ENCODE measurements around the gene EPAS1. TPM values are rescaled to one million over a fixed set of nuclear protein-coding genes. Genes with fewer than 3 reads are reported as not detected.

Gene EPAS1
- total and polyA plus RNA-seq, 4 donors, result 213 to 954 (median 403) TPM

DNA sequence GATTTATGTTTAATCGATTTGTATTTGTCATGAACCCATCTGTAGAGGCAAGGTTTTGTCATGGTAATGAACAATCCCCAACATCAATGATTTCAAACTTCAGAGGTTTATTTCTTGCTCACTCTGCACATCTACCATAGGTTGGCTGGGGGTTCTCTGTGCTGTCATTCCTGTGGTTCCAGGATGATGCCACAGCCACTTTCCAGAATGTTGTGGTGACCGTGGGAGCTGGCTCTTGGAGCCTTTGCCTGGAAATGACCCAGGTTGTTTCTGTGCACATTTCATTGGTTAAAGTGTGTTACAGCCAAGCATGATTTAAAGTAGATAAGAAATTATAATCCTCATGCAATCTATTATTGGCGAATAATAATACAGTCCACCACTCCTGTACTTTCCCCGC lies 28.2 kb upstream of the EPAS1 start:
- Histone ChIP-seq H3K36me3 (ENCODE audit: control insufficient read depth in 1 of 2, insufficient read depth in 2 of 2, low read length in 1 of 2) (no peaks in the 10 kb centered on the region), H3K4me1 (ENCODE audit: control insufficient read depth in 1 of 2, insufficient read depth in 2 of 2, low read length in 2 of 2) (no peaks in the 10 kb centered on the region), H3K4me3 (ENCODE audit: low read length in 2 of 2) (no peak overlapping the region), H3K27ac (ENCODE audit: low read depth in 1 of 2, low read length in 2 of 2) (no peak overlapping the region), H3K9me3 (ENCODE audit: control insufficient read depth, low read length) (no peaks in the 10 kb centered on the region), H3K27me3 (ENCODE audit: control insufficient read depth in 1 of 2, insufficient read depth in 2 of 2, low read length in 1 of 2) (no peaks in the 10 kb centered on the region)
- WGBS, 2 donors, result 57 to 63% methylated on average over 4 of the region's 4 CpGs
- no peak for DNase-seq
- no peak for ATAC-seq (ENCODE audit: low FRiP score)
- intact Hi-C loops (cut with DNase I), result no loop called here

DNA sequence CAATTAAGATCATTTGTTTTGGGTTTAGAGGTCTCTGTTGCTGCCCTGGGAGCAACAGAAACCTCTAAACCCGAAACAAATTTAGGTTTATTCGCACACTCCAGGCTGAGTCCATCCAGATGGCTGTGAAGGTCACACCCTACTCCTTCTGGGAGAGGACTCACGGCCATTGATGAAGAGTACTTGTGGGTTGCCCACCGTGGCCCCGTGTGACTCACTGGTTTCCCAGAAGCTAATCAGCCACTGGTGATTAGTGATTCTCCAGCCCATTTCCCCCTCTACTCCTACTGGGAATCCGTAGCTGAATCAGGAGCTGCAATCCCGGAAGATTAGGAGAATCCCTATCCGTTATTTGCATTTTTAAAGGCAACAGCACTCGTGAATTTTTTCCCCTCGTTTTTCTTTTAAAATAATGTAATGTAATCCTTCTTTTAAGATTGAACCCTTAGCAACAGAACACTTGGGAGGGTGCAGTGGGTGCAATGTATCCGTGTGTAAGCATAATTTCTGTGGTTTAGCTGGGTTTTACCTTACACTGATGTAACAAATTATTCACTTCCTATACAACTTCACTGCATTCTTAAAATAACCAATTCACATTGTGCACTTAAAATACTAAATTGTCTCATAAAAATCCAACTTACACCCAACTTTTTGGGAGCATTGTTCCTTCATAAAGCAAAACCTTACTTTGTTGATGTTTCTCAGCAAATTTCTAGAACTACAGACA lies 27.5 kb upstream of the EPAS1 start:
- H3K9me3 ChIP-seq (ENCODE audit: control insufficient read depth, low read length), result no peaks in the 10 kb centered on the region
- ATAC-seq (ENCODE audit: low FRiP score), result no peak
- no peak for DNase-seq
- intact Hi-C loops (cut with DNase I), result no loop called here
- H3K27ac ChIP-seq (ENCODE audit: low read depth in 1 of 2, low read length in 2 of 2), result no peak overlapping the region
- H3K4me1 ChIP-seq (ENCODE audit: control insufficient read depth in 1 of 2, insufficient read depth in 2 of 2, low read length in 2 of 2), result no peaks in the 10 kb centered on the region
- no peaks in the 10 kb centered on the region for H3K36me3 ChIP-seq (ENCODE audit: control insufficient read depth in 1 of 2, insufficient read depth in 2 of 2, low read length in 1 of 2)
- WGBS, 2 donors, result 85 to 89% methylated on average over 11 of the region's 11 CpGs
- no peak overlapping the region for H3K4me3 ChIP-seq (ENCODE audit: low read length in 2 of 2)
- H3K27me3 ChIP-seq (ENCODE audit: control insufficient read depth in 1 of 2, insufficient read depth in 2 of 2, low read length in 1 of 2), result no peaks in the 10 kb centered on the region

DNA sequence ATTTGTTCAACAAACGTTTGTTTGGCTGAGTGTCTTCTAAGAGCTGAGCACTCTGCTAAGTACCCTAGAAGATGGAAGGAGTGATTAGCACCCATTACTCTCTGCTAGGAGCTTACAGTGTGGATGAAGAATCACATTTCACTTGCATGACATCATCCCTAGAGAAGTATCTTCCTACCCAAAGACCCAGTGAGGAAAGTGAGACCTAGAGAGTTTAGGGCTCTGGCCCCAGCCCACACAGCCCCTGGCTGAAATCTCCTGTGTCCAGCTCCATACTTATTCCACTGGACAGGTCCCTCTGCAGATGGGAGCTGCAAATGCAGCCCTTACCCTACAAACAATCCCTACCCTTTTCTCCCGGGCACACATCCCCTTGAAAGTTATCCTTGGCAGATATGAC lies 26.8 kb upstream of the EPAS1 start:
- WGBS, 2 donors, result 11 to 12% methylated on average over 2 of the region's 2 CpGs
- no peak for DNase-seq

DNA sequence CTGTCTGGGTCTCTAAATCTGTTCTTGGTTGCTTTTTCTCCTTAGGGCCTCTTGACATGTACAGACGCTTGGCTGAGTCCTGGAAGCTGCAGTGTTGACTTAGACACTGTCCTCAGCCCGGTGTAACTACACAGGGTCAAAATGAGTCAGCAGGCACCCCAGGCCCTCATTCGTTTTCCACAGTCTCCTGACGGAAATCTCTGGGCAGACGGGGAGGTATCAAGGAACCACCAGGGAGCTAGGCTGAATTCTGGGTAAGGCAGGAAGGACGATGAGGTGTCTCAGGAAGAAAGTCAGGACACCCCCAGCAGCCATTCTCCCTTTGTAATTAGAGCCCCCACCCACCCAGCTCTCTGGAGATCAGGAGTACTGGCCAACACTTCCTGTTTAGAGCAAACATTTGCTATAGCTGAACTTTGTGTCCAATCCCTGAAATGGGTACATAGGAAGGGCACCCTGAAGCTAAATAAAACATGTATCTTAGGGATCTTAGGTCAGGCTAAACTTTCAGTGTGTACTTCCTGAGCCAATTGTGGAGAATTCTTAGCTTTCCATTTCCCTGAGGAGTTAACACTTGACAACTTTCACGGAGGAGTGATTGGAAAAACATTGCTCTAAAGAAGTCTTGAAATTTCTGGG lies 23.9 kb upstream of the EPAS1 start:
- Histone ChIP-seq H3K27me3 (ENCODE audit: control insufficient read depth in 1 of 2, insufficient read depth in 2 of 2, low read length in 1 of 2) (no peaks in the 10 kb centered on the region), H3K36me3 (ENCODE audit: control insufficient read depth in 1 of 2, insufficient read depth in 2 of 2, low read length in 1 of 2) (no peaks in the 10 kb centered on the region), H3K4me3 (ENCODE audit: low read length in 2 of 2) (no peak overlapping the region), H3K27ac (ENCODE audit: low read depth in 1 of 2, low read length in 2 of 2) (no peak overlapping the region), H3K4me1 (ENCODE audit: control insufficient read depth in 1 of 2, insufficient read depth in 2 of 2, low read length in 2 of 2) (no peaks in the 10 kb centered on the region), H3K9me3 (ENCODE audit: control insufficient read depth, low read length) (no peaks in the 10 kb centered on the region)
- DNase-seq (no peak), ATAC-seq (ENCODE audit: low FRiP score) (no peak)
- intact Hi-C loops (cut with DNase I), result no loop called here
- 53 to 70% methylated on average over 7 of the region's 7 CpGs for WGBS, 2 donors

More for the DNA sequence above, 26.8 kb upstream of the EPAS1 start:
- intact Hi-C loops (cut with DNase I), result no loop called here
- Histone ChIP-seq H3K4me1 (ENCODE audit: control insufficient read depth in 1 of 2, insufficient read depth in 2 of 2, low read length in 2 of 2) (no peaks in the 10 kb centered on the region), H3K27me3 (ENCODE audit: control insufficient read depth in 1 of 2, insufficient read depth in 2 of 2, low read length in 1 of 2) (no peaks in the 10 kb centered on the region), H3K27ac (ENCODE audit: low read depth in 1 of 2, low read length in 2 of 2) (no peak overlapping the region), H3K4me3 (ENCODE audit: low read length in 2 of 2) (no peak overlapping the region), H3K36me3 (ENCODE audit: control insufficient read depth in 1 of 2, insufficient read depth in 2 of 2, low read length in 1 of 2) (no peaks in the 10 kb centered on the region), H3K9me3 (ENCODE audit: control insufficient read depth, low read length) (no peaks in the 10 kb centered on the region)
- ATAC-seq (ENCODE audit: low FRiP score), result no peak

DNA sequence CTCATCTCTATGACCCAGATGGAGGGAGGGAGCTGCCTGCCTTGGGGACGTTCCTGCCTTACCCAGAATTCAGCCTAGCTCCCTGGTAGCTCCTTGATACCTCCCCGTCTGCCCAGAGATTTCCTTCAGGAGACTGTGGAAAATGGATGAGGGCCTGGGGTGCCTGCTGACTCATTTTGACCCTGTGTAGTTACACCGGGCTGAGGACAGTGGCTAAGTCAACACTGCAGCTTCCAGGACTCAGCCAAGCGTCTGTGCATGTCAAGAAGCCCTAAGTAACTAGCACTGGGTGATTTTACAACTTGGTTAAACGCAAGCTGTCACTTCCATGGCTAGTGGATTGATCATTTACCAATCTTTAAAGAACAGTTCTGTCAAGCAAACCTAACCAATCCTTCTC lies 23.3 kb upstream of the EPAS1 start:
- ATAC-seq (ENCODE audit: low FRiP score) (no peak), DNase-seq (no peak)
- Histone ChIP-seq H3K9me3 (ENCODE audit: control insufficient read depth, low read length) (no peaks in the 10 kb centered on the region), H3K36me3 (ENCODE audit: control insufficient read depth in 1 of 2, insufficient read depth in 2 of 2, low read length in 1 of 2) (no peaks in the 10 kb centered on the region), H3K4me1 (ENCODE audit: control insufficient read depth in 1 of 2, insufficient read depth in 2 of 2, low read length in 2 of 2) (no peaks in the 10 kb centered on the region), H3K27me3 (ENCODE audit: control insufficient read depth in 1 of 2, insufficient read depth in 2 of 2, low read length in 1 of 2) (no peaks in the 10 kb centered on the region), H3K4me3 (ENCODE audit: low read length in 2 of 2) (no peak overlapping the region), H3K27ac (ENCODE audit: low read depth in 1 of 2, low read length in 2 of 2) (no peak overlapping the region)
- intact Hi-C loops (cut with DNase I), result no loop called here
- 38 to 55% methylated on average over 5 of the region's 5 CpGs for WGBS, 2 donors

DNA sequence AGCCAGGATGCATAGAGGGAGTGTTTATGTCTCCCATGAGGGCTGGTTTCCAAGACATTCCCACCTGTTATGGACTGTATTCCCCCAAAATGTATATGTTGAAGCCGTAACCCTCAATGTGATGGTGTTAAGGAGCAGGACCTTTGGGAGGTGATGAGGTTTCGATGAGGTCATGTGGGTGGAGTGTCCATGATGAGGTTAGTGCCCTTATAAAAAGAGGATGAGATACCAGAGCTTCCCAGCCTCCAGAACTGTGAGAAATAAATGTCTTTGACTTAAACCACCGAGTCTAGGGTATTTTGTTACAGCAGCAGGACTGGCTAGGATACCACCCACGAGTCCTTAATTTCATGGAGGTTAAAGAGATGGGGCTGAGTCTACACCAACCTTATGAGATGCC lies 22.6 kb upstream of the EPAS1 start:
- Histone ChIP-seq H3K4me1 (ENCODE audit: control insufficient read depth in 1 of 2, insufficient read depth in 2 of 2, low read length in 2 of 2) (no peaks in the 10 kb centered on the region), H3K9me3 (ENCODE audit: control insufficient read depth, low read length) (no peaks in the 10 kb centered on the region), H3K27me3 (ENCODE audit: control insufficient read depth in 1 of 2, insufficient read depth in 2 of 2, low read length in 1 of 2) (no peaks in the 10 kb centered on the region), H3K27ac (ENCODE audit: low read depth in 1 of 2, low read length in 2 of 2) (no peak overlapping the region), H3K36me3 (ENCODE audit: control insufficient read depth in 1 of 2, insufficient read depth in 2 of 2, low read length in 1 of 2) (no peaks in the 10 kb centered on the region), H3K4me3 (ENCODE audit: low read length in 2 of 2) (no peak overlapping the region)
- 96% methylated on average over 4 of the region's 4 CpGs for WGBS, 2 donors
- intact Hi-C loops (cut with DNase I), result no loop called here
- no peak for DNase-seq
- no peak for ATAC-seq (ENCODE audit: low FRiP score)

DNA sequence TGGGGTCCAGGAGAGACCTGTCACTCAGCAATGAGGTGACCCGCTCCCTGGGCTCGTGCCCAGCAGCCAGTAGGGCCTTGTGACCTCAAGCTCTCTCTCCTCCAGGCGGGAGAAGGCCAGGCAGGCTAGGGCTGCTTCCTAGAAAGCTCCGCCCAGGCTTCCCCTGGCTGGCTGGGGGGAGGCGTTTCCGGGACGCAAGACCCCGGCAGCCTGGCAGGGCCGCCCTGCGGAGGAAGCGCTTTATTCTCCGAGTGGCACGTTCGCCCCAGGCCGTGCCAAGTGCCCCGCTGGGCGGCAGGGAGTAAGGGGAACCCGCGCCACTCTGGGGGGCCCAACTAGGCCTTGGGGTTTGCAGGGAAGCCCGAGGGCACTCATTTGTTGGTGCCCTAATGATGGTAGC lies 21.2 kb upstream of the EPAS1 start:
- no peaks in the 10 kb centered on the region for H3K9me3 ChIP-seq (ENCODE audit: control insufficient read depth, low read length)
- 31 to 33% methylated on average over 20 of the region's 20 CpGs for WGBS, 2 donors
- H3K27me3 ChIP-seq (ENCODE audit: control insufficient read depth in 1 of 2, insufficient read depth in 2 of 2, low read length in 1 of 2), result no peaks in the 10 kb centered on the region
- H3K36me3 ChIP-seq (ENCODE audit: control insufficient read depth in 1 of 2, insufficient read depth in 2 of 2, low read length in 1 of 2), result no peaks in the 10 kb centered on the region
- DNase-seq (peak; percentile 83 to 91), ATAC-seq (ENCODE audit: low FRiP score) (peak; percentile 86)
- no peaks in the 10 kb centered on the region for H3K4me1 ChIP-seq (ENCODE audit: control insufficient read depth in 1 of 2, insufficient read depth in 2 of 2, low read length in 2 of 2)
- H3K4me3 ChIP-seq (ENCODE audit: low read length in 2 of 2), result no peak overlapping the region
- intact Hi-C loops (cut with DNase I), result no loop called here
- no peak overlapping the region for H3K27ac ChIP-seq (ENCODE audit: low read depth in 1 of 2, low read length in 2 of 2)

DNA sequence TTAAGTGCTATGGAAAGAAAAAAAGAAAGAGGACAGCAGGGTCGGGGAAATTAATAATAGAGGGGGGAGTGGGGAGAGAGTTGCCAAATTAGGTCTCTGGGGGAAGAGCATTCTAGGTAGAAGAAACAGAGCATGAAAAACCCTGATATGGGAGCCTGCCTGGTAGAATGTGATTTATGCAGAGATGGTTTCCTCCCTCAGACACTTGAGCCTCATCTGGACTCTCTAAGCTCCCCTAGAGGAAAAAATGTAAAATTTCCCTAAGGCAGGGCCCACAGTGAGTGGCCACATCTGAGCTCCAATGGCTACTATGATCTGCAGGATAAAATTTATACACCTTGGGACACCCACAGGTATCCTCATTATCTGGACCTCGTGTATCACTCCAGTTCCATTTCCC lies 20.6 kb upstream of the EPAS1 start:
- H3K27me3 ChIP-seq (ENCODE audit: control insufficient read depth in 1 of 2, insufficient read depth in 2 of 2, low read length in 1 of 2), result no peaks in the 10 kb centered on the region
- no peaks in the 10 kb centered on the region for H3K9me3 ChIP-seq (ENCODE audit: control insufficient read depth, low read length)
- no peaks in the 10 kb centered on the region for H3K36me3 ChIP-seq (ENCODE audit: control insufficient read depth in 1 of 2, insufficient read depth in 2 of 2, low read length in 1 of 2)
- H3K4me3 ChIP-seq (ENCODE audit: low read length in 2 of 2), result no peak overlapping the region
- 74 to 79% methylated on average over 2 of the region's 2 CpGs for WGBS, 2 donors
- DNase-seq (no peak), ATAC-seq (ENCODE audit: low FRiP score) (no peak)
- H3K27ac ChIP-seq (ENCODE audit: low read depth in 1 of 2, low read length in 2 of 2), result no peak overlapping the region
- intact Hi-C loops (cut with DNase I), result no loop called here
- H3K4me1 ChIP-seq (ENCODE audit: control insufficient read depth in 1 of 2, insufficient read depth in 2 of 2, low read length in 2 of 2), result no peaks in the 10 kb centered on the region
